HG02981 (cell line): ENCODE results near the gene C2CD4C.
"Not testable (repeated sequence)": the region's sequence is repeated elsewhere in the genome, so short reads cannot be mapped to it uniquely, and the experiment has no call there.

Experiments used
- ATAC-seq: cut with Tn5 transposase; IDR thresholded peaks from one replicate; pipeline ENCODE4 v1.9.1; 2021; ENCODE audit warnings: mild to moderate bottlenecking, moderate library complexity; ENCODE audit not compliant: unreplicated experiment

The C2CD4C gene

GRCh38 chr19:386189-386588 is 22.8 kb downstream of the C2CD4C start:
- not testable (repeated sequence) for ATAC-seq

- no peak for ATAC-seq
Measured at GRCh38 chr19:384799-385169, 24.2 kb downstream of the C2CD4C start.

GRCh38 chr19:383922-384798 is 24.8 kb downstream of the C2CD4C start:
- ATAC-seq: no peak

- ATAC-seq: no peak
Measured at GRCh38 chr19:383040-383439, 25.9 kb downstream of the C2CD4C start.

- ATAC-seq: not testable (repeated sequence)
Measured at GRCh38 chr19:382578-382977, 26.4 kb downstream of the C2CD4C start.

GRCh38 chr19:381901-382300 is 27.0 kb downstream of the C2CD4C start:
- not testable (repeated sequence) for ATAC-seq

GRCh38 chr19:380618-381219 is 28.2 kb downstream of the C2CD4C start:
- ATAC-seq: not testable (repeated sequence)

GRCh38 chr19:379796-380195 is 29.2 kb downstream of the C2CD4C start:
- no peak for ATAC-seq

- ATAC-seq: no peak
Measured at GRCh38 chr19:378706-379105, 30.2 kb downstream of the C2CD4C start.

GRCh38 chr19:377801-378581 is 31.0 kb downstream of the C2CD4C start:
- ATAC-seq: no peak

- no peak for ATAC-seq
Measured at GRCh38 chr19:376111-376470, 32.9 kb downstream of the C2CD4C start.

GRCh38 chr19:375395-376110 is 33.4 kb downstream of the C2CD4C start:
- no peak for ATAC-seq

GRCh38 chr19:374886-375235 is 34.1 kb downstream of the C2CD4C start:
- ATAC-seq: no peak

- ATAC-seq: no peak
Measured at GRCh38 chr19:374183-374885, 34.6 kb downstream of the C2CD4C start.

- no peak for ATAC-seq
Measured at GRCh38 chr19:373391-374182, 35.4 kb downstream of the C2CD4C start.

- no peak for ATAC-seq
Measured at GRCh38 chr19:372306-372890, 36.5 kb downstream of the C2CD4C start.

GRCh38 chr19:371501-372168 is 37.3 kb downstream of the C2CD4C start:
- no peak for ATAC-seq

- ATAC-seq: no peak
Measured at GRCh38 chr19:370641-371330, 38.2 kb downstream of the C2CD4C start.
